Measurements from ENCODE around the gene ANKDD1B. TPM values are rescaled to one million over a fixed set of nuclear protein-coding genes. Genes with fewer than 3 reads are reported as not detected.

ANKDD1B gene
- total RNA-seq, 1 donor from 2014 or later = 0.38 TPM

DNA sequence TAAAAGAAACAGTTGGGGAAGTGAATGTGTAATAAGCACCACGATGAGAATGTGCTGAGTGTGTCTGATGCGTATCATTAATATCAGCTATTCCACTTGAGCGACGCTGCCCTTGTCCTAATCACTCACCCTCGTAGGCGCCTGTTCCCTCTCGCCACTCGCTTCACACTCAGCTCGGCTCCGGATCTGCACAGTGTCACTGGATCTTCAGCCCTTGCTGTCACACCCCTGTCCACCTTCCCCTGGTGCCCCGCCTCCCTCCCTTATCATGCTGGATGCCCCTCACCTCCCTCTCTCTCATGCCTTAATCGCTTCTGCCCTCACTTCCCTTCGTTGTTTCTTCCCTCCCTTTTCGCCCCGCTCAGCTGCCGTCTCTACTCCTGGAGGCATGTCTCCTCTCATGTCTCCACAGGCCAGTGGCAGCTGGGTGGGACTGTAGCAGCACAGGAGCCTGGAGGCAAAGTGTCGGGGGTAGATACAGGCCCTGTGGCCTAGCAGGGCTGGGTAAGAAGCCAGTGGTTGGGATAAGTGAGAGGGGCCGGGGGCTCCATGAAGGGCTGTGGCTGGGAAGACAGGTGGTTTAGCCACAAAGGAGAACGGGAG, 43.5 kb downstream of the ANKDD1B start:
- intact Hi-C loops (cut with DNase I) = no loop called here
- no peak for DNase-seq (ENCODE audit: low spot score)

DNA sequence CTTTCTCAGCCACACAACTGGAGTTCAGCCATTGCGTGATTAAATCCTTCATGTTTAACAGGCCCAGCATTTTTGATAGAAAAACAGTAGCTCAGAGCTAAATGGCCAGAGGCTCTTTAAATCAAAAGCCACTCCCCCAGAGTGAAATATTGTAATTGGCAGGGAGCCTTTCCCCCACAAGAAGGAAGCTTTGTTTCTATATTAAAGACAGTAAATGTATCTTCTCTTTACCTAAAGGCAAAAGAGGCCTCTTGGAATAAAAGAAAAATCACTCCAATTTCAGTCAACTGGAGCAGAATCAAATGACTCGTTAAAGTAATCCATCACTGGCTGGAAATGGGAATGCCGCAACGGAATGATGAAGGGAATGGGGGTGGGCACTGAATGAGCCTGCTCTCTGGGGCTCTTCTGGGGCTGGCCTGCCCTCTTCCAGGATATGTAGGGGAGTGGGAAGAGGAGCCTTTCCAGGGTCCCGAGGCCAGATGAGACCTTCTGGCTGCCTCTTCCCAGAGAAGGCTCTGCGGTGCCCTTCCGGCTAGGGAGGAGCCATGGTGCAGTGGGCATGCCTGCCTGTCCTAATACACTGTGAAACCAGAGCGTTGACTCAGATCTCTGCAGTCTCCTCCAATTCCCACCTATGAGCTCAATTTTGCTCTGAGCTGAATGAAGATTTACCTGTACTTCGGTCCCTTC, 45.2 kb downstream of the ANKDD1B start:
- intact Hi-C loops (cut with DNase I) = no loop called here
- DNase-seq (ENCODE audit: low spot score) = no peak

DNA sequence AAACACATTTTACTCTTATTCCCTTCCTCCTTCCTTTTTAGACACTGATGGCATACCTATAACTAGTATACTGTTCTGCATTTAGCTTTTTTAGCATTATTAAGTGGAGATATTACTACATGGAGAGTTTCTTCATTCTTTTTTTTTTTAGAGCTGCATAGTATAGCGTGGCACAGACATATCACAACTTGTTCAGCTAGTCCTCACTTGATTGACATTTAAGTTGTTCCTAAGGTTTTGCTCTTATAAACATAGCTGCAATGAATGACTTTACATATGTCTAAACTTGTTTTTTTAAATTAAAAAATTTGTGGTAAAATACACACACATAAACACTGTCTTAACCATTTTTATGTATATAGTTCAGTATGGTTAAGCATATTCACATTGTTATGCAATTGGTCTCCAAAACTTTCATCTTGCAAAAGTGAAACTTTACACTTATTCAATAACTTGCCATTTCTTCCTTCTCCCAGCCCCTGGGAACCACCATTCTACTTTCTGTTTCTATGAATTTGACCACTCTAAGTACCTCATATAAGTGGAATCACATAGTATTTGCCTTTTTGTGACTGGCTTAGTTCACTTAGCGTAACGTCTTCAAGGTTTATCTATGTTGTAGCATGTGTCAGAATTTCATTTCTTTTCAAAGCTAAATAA, 48.7 kb downstream of the ANKDD1B start:
- intact Hi-C loops (cut with DNase I) = loop anchor here (10.0 kb wide), 1 partner anchor 145 kb away; the partner anchor contains the start of genes CERT1 and POLK
- no peak for DNase-seq (ENCODE audit: low spot score)

DNA sequence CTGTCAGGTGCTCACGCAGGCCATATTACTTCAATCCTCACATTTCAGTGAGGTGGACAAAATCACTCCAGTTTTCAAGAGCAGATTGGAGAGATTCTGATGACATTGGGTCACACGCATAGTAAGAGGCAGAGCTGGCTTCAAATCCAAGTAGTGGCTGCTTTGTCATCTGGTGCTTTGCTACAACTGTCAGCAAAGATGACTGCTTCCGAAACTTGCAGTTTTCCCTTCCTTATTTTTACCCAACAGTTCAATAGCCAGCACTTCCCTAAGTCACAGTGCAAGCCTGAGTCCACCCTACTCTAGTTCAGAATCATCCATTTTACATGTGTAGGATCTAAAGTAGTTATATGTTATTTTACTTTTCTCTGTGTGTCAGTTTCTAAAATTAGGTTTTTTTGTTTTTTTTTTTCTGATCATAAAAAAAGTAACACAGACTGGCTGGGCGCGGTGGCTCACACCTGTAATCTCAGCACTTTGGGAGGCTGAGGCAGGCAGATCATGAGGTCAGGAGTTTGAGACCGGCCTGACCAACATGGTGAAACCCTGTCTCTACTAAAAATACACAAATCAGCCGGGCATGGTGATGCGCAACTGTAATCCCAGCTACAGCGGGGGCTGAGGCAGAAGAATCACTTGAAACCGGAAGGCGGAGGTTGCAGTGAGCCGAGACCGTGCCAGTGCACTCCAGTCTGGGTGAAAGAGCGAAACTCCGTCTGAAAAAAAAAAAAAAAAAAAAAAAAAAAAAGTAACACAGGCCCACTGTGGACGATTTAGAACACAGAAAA, 49.6 kb downstream of the ANKDD1B start:
- no peak for DNase-seq (ENCODE audit: low spot score)
- intact Hi-C loops (cut with DNase I) = loop anchor here (10.0 kb wide), 1 partner anchor 146 kb away; the partner anchor contains the start of genes CERT1 and POLK

DNA sequence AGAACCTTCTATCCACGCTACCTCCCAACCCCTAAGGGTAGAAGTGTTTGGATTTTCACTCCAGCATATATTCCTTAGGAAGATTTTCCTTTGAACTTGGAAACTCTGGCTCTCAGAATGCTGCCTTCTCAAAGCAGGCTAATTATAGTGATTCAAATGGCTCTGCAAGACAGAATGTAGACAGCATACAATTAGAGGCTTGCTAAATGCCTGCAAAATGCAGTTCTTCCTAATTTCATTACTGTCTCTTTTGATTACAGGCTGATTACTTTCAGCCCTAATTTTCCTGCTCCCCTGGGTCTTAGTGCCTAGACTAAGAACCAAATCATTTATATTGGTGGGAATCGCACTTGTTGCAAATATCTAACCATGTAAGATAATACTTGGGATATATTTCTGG, 50.8 kb downstream of the ANKDD1B start:
- intact Hi-C loops (cut with DNase I) = loop anchor here (10.0 kb wide), 1 partner anchor 147 kb away; the partner anchor contains the start of genes CERT1 and POLK
- no peak for DNase-seq (ENCODE audit: low spot score)

DNA sequence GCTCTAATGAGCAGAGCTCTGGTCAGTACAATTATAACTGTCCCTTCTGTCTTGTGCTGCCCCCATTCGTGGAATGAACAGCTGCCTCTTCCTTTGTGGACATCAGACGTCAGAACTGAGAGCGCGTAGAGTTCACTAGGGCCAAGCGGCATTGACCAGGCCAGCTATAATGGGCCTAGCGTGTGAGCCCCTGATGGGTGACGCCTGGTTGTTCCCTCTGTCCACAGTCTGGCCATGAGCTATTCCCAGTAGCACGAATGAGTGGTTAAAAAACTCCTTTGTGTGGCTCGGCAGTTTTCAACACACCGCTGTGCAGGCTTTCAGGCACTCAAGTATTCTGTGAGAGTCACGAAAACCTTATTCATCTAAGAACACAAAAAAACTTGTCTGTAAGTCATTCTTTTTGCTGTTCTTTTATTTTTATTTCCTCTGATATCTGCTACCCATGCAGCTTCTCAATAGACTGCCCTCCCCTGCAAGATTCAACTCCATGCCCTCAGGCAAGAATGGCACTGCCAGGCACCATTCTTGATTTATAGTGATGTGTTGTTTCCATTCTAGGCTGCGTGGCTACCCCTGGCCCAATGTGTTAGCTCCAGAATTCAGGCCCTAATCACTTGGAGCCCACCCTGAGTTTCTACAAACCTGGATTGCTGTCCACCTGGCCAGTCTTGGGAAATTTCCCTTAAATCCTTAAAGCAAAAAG, 52.5 kb downstream of the ANKDD1B start:
- intact Hi-C loops (cut with DNase I) = loop anchor here (10.0 kb wide), 1 partner anchor 149 kb away; the partner anchor contains the start of genes CERT1 and POLK
- DNase-seq (ENCODE audit: low spot score) = no peak

DNA sequence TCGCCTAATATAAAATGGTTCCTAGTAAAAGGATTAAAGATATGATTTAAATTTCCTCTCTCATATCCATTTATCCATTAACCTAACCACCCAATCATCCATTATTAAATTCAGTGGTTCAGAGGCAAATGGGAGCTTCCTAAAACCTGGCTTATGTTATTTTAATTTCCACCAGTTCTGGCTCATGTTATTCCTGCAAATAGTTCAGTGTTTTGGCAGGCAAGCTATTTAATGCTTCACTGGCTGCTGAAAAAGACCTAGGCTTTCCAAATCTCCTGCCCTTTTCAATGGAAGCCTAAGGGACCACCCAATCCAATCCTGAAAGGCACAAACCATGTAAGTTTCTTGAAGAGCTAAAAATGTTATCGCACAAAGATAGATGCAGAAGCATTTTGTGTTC, 53.7 kb downstream of the ANKDD1B start:
- DNase-seq (ENCODE audit: low spot score) = no peak
- intact Hi-C loops (cut with DNase I) = loop anchor here (10.0 kb wide), 1 partner anchor 150 kb away; the partner anchor contains the start of genes CERT1 and POLK

DNA sequence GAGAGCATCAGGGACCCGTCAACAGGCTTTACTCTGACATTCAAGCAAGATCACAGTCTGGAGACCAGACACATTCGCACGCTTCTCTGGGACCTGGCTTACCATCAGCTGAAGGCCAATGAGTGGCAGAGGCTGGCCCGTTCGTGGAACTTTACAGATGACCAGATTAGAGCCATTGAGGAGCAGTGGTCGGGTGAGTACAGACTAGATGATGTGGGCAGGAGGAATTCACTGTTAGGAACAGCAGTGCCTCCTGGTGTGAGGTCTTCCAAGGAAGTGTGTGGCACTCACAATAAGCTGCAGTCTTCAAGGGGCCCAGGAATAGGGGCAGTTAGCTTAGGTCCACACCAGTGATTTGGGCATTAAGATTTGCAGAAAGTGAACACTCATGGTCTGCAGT, 55.5 kb downstream of the ANKDD1B start:
- intact Hi-C loops (cut with DNase I) = loop anchor here (10.0 kb wide), 1 partner anchor 152 kb away; the partner anchor contains the start of genes CERT1 and POLK

DNA sequence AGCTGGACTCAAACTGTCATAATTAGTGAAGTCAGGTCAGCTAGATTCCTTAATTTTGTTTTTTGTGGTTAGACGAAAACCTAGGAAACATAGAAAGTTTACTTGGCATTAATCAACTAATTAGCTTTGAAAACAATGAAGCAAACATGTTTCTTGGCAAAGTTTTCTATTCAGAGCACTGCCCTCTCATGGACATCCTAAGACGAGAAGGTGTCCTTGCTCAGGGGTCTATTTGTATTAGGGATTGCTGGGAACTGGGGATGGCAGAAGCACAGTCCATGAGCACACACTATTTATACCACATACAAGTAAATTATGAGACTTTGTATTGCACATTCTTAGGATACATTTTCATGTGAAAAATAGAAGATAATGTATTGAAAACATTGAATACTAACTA, 56.3 kb downstream of the ANKDD1B start:
- no peak for DNase-seq (ENCODE audit: low spot score)
- intact Hi-C loops (cut with DNase I) = loop anchor here (10.0 kb wide), 1 partner anchor 153 kb away; the partner anchor contains the start of genes CERT1 and POLK

More for the DNA sequence above, 55.5 kb downstream of the ANKDD1B start:
- DNase-seq (ENCODE audit: low spot score) = no peak

DNA sequence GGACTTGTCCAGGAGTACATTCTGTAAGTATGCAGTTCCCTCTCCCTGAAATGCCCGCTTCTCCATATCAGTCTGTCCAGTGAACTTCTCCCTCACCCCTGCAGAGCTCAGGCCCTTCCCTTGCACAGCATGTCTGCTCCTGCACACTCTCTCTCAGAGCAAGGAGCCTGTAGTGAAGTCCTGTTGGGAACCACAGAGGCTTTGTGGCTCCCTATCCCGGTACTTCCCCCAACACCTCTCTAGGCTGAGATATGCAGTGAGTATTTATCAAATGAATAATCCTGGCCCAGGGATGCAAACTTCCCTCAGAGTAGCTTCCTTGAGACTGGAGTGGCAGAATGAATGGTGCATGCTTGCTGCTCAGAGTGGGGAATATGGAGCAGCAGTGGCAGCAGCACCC, 57.2 kb downstream of the ANKDD1B start:
- no peak for DNase-seq (ENCODE audit: low spot score)
- intact Hi-C loops (cut with DNase I) = loop anchor here (10.0 kb wide), 1 partner anchor 154 kb away; the partner anchor contains the start of genes CERT1 and POLK

DNA sequence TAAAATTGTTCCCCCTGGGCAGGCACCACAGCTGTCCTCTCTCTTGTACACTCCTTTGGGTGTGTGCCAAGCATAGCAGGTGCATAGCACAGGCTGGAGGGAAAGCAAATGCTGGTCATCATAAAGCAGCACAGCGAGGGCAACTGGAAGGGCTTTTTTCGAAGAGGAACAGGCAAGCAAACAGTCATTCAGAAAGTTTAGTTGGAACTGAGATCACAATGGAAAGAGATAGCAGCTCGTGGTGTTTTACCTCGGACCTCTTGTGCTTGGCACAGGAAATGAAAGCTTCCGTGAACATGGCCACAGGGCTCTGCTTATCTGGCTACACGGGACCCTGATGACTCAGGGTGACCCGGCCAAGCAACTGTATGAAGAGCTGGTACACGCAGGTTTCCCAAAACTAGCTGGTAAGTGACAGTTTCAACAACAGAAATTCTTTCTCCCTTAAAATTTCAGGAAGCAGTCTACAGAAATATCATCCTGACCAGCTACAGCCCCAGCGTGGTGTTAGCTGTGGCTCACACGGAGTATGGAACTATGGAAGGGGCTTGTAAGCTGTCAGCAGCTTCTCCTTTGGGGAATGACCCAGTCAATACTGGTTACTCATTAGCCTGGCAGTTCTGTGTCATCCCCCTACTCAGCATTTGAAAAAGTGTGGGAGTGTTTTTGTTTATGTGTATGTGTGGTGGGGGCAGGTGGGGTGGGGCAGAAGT, 57.9 kb downstream of the ANKDD1B start:
- DNase-seq (ENCODE audit: low spot score) = no peak
- intact Hi-C loops (cut with DNase I) = loop anchor here (10.0 kb wide), 1 partner anchor 154 kb away; the partner anchor contains the start of genes CERT1 and POLK

DNA sequence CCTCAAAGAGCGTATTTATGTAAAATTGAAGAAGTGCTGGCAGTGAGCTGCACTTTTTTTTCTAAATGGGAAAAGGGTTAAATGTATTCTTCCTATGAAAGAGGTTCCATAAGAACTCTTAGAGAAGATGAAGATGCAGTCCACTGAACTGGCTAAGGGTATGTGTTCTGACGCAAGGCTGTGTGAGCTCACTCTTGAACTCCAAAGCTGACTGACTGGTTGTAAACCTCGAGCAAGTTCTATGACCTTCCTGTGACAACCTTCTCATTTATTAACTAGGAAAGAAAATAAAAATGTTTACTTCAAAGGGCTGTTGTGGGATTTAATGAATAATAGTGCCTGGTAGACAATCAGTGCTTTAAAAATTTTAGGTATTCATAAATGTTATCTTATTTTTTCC, 59.3 kb downstream of the ANKDD1B start:
- DNase-seq (ENCODE audit: low spot score) = no peak
- intact Hi-C loops (cut with DNase I) = loop anchor here (10.0 kb wide), 1 partner anchor 336 kb away; the partner anchor contains the start of gene HMGCR

DNA sequence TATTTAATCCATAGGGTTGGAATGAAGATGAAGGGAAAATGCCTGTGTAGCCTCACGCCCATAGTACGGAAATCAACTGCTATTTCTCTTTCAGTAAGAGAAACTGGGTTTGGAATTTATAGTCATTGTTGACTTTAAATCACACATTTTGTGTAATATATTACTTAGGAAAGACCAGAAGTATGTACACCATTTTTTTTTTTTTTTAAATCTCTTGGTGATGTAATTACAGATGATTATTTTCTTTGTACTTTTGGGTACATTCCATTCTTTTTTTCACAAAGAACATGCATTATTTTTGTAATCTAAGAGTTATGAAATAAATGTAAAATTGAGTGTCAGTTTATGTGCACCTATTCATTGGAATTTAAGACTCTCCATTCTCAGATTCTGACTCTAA, 60.3 kb downstream of the ANKDD1B start:
- DNase-seq (ENCODE audit: low spot score) = no peak
- intact Hi-C loops (cut with DNase I) = loop anchor here (10.0 kb wide), 1 partner anchor 337 kb away; the partner anchor contains the start of gene HMGCR

DNA sequence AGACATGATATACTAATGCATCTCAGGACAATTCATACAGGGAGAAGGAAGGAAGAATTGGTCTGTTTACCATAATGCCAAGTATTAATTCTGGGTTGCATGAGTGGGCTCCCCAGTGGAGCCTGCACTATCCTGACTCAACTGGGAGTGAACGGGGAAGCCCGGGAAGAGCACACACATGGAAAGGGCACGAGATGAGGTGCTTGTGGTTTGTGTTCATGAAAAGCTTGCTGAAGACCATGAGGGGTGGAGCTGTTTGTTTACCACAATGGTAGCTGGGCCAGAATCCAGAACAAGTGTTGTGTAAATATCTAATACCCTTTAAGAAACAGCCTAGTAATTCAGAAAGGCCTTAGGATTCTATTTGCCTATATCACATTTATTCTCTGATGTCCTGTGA, 61.4 kb downstream of the ANKDD1B start:
- DNase-seq (ENCODE audit: low spot score) = no peak
- intact Hi-C loops (cut with DNase I) = loop anchor here (10.0 kb wide), 1 partner anchor 338 kb away; the partner anchor contains the start of gene HMGCR

DNA sequence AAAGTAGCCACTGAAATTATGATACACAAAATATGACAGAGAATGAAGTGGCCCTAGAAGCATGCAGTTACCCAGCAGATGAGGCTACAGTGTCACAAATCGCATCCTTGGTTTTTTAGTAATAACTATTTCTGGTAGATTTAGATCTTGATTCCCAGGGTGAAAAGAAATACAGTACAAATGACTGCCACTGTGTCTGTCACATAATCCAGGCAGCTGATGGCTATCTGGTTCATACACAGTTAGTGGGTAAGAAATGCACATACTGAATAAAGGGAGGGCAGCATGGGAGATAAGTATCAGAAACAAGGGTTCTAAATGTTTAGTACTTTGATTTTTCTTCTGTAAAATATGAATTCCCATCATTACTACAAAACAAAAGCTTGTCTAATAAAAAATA, 64.5 kb downstream of the ANKDD1B start:
- no peak for DNase-seq (ENCODE audit: low spot score)
- intact Hi-C loops (cut with DNase I) = loop anchor here (10.0 kb wide), 1 partner anchor 341 kb away; the partner anchor contains the start of gene HMGCR

DNA sequence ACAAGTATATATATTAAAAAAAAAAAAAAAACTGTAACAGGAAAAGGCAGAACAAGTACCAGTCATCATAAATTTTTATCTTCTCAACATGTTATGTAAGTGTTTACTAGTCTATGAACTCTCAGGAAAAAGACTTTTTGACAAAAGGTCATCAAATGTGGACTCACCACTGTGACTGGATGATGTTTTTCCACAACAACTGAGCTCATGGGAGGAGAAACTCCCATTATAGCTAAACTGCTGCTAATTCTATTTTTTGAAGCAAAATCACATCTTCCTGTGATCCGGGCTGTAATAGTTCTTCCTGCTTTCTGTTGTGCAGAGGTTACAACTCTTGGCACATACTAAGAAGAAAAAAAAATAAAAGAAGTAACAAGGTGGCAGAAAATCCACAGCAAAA, 66.4 kb downstream of the ANKDD1B start:
- intact Hi-C loops (cut with DNase I) = loop anchor here (2.0 to 10.0 kb wide), 2 partner anchors 343 to 441 kb away; partner anchors contain the start of genes ANKRD31 and HMGCR
- DNase-seq (ENCODE audit: low spot score) = no peak

DNA sequence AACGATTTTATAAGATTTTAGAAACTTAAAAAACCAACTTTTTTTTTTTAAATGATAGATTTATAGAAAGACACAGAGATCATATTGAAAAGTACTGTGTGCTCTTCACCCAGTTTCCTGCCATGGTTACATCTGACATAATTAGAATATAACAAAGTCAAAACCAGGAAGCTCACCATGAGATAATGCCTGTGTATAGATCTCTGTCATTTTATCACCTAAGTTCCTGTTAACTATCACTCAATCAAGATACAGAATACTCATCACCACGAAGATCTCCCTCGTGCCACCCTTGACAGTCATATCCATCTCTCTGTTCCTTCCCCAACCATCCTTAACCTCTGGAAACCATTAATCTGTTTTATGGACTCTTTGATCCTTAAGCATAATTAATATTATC, 66.9 kb downstream of the ANKDD1B start:
- intact Hi-C loops (cut with DNase I) = loop anchor here (2.0 to 10.0 kb wide), 2 partner anchors 343 to 441 kb away; partner anchors contain the start of genes ANKRD31 and HMGCR
- DNase-seq (ENCODE audit: low spot score) = no peak
